Epidermal melanocyte (primary cell): ENCODE data around the gene CRIP1.

Experiments used
- DNase-seq: peaks from one replicate; pipeline ENCODE4 v3.0.0; 2011; ENCODE audit warnings: low spot score; ENCODE audit not compliant: insufficient read length

The CRIP1 gene

GRCh38 chr14:105469456-105470349 is 17.0 kb upstream of the CRIP1 start:
- no peak for DNase-seq

- DNase-seq = no peak
Measured at GRCh38 chr14:105470350-105471296, 16.1 kb upstream of the CRIP1 start.

DNA sequence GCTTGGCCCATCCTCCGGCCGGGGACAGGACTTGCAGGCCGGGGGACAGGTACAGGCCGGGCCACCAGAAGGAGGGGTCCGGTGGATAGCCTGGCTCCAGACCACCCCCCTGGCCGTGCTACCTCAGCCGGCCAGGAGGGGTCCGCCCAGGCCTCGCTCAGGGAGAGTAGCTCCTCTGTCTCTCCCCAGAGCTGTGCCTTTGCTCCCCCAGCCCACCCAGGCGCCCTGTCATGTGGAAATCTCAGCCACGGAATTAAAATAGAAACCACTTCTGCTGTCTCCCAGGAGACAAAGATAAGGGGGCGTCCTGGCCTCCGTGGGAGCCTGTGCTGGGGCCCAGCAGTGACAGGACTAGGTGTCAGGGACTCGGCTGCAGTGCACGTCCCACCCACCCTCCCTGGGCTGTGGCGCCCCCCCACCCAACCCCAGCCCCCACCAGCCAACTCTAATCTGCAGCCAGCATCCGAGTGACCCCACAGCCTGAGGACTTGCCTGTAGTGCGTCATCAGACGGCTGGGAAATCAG is 15.3 kb upstream of the CRIP1 start:
- DNase-seq = no peak

GRCh38 chr14:105471823-105472485 is 14.7 kb upstream of the CRIP1 start:
- no peak for DNase-seq

DNA sequence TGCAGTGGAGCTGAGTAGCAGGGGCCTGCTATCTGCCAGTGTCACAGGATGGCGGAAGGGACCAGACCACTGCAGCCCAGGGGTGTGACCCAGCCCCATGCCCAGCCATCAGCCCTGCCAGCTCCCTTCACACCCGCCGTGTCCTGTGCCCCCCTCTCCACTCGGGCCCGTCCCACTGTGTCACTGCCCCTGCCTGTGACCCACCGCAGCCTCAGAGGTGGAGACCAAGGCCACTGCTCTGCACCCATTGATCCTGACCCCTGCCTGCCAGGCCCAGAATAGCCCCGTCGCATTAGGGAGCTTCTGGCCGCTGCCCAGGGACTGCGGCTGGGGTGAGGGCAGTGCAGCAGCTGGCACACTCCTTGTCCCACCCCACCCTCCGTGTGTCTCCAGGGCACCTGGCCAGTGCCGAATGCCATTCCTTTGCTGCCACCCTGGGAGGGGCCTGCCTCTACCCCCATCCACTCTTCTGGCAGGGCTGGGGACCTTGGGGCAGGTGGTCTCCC is 14.1 kb upstream of the CRIP1 start:
- DNase-seq = no peak

DNA sequence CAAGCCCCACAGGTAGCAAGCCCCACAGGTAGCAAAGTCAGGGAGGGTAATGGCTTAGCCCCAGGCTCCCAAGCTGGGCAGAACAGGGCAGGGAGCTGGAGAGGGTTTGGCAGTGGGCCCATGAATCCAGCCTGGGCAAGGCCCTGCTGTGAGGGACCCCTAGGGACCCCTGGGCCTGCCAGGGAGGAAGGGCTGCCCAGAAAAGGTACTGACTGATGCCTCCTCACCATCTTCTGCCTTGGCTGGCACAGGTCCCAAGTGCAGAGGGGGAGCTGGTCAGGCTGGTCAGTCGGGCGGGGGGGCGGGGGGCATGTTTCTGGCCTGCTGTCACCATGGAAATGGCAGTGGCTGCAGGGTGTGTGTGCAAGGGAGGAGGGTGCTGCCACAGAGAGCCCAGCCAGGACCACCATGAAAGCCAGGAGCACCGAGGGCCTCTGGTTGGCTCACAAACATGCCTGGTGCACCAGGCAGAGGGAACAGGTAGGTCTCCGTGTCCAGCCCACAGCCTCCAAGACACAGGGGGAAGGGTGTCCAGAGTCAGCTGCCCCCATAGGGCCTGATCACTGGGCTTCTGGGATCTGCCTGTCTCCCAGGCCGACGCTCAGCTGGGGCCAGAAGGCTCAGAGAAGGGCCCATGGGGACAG is 13.5 kb upstream of the CRIP1 start:
- DNase-seq = no peak

DNA sequence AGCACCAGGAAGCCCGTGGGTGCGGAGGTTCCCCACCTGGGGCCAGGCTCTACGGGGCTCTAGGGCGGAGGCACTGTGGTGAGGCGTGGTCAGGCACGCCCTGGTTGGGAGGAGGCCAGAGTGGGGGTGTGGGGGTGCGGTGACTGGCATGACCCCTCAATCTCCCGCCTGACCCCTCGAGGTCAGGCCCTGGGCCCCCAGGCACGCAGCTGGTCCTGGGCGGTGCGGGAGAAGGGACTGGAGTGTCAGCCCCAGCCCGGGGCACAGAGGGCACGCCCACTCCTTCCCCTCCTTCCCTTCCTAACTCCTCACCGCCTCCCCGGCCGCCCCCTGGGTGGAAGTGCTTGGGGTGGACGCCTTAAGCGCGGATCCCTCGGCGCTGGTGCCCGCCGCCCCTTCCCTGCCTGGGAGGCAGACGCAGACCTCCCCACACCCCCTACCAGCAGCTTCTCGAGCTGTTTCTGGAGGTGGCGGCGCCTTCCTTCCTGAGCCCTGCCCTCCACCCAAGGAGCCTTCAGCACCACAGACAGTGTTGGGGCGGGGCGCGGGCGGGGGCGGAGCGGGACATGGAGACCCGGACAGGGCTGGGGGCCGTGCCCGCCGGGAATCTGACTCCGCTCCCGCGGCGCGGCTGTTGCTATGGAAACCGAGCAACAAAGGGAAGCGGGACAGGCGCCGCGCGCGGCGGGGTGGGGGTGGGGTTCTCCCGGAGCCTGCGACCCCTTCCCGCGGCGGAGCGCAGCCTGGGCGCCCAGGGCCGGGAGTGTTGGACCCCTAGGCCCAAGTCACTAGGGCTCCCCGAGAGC is 12.8 kb upstream of the CRIP1 start:
- DNase-seq = peak; percentile 88

- DNase-seq = peak; percentile 92
Measured at GRCh38 chr14:105474483-105475268, 12.0 kb upstream of the CRIP1 start, which contains the start of gene CRIP2. TSS of gene CRIP2 (plus strand) at chr14:105474821. CDS start at chr14:105474863, 42 bp downstream.

DNA sequence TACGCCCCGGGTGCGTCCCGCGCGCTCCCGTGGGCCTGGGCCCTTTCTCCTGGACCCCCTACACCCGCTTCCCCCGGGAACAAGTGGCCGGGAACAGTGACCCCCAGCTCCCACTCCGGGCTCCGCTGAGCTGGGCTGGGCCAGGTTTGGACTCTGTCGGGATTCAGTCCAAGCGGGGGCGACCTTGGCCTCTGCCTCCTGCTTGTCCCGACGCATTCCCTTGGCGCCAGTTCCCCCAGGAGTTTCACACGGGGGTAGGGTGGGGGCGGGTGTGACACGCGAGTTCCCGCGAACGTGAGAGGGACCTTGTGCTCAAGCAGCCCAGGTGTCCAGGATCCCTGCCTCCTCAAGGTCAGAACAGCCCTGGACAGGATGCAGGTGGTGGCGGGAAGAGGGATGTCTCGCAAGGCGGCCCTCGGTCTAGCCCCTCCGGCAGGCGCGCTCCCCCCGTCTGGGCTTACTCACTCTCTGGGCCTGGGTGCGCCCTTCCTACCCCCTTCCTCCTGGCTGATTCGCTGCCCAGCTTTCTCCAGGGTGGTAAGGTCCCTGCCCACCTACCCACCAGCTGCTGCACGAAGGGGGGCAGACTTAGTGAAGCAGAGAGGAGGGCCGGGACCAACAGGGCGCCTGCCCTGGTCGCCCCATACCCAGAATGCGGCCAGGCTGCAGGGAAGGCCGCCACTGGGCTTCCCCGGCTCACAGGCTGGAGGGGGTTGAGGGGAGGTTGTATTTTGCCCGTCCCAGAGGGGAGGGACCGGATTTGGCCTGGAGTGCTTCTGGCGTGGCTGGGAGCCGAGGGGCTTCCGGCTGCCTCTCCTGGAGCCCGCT is 11.2 kb upstream of the CRIP1 start:
- DNase-seq = peak; percentile 84

DNA sequence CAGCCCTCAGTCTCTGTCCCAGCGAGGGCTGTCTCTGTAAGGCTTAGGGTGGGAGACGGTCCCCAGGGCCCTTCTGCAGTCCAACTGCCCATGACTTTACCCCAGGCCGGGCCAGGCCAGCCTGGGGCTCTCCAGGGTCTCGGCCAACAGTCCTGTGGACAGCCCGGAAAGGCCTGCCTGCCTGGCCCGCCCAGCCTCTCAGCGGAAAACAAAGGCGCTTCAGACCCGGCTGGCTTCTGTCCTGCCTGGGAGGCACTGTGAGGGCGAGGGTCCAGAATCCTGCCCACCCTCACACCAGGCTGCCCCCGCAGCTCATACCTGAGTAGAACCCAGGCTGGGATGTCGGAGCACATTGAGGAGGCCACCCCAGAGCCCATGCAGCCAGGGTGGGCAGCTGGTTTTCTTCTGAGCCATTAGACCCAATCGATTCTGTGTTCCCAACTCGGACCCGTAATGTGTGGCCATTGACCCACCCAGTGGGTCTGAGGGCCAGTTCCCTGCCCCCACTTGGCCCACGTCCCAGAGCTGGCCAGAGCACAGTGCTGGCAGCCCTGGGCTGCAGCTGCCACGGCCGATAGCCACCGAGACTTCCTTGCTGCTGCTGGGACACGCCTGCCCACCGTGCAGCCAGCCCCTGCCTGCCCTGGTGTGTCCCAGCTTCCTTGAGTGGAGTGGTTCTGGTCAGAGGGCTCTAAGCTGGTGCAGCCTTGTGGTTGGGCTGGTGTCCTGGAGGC is 10.4 kb upstream of the CRIP1 start:
- DNase-seq = peak; percentile 89

DNA sequence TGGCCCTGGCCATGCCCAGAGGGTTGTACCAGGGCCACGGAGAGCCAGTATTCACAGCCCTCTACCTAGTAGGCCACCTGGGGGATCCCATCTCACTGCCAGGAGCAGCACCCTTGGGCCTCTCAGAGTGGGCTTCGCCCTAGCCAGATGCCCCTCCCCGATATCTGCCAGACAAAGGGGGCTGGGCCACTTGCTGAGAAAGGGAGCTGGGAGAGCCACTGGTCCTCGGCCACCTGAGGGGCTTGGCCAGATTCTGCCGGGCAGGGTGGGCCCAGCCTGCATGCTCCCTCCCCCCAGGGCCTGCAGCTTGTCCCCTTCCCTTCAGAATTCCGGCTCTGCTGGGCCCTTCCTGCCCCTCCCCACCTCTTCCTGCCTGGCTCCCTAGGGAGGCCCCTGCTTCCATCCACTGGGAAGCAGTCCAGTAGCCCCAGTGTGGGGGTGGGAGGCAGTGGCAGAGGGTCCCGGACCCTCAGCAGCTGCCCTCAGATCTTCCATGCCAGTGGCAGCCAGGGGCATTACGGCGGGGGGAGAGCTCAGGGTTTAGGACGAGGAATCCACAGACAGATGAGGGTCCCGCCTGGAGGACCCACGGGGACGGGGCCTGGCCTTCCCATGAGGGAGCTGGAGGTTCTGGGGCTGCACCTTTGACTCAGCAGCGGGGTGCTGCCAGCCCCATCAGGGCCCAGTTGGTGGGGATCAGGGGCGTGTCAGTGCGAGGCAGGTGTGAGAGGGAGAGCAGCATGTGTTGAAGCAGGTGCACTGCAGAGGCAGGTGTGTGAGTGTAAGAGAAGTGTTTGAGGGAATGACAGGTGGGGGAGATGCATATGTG is 9.6 kb upstream of the CRIP1 start:
- DNase-seq = no peak

- no peak for DNase-seq
Measured at GRCh38 chr14:105477660-105478397, 8.9 kb upstream of the CRIP1 start.

DNA sequence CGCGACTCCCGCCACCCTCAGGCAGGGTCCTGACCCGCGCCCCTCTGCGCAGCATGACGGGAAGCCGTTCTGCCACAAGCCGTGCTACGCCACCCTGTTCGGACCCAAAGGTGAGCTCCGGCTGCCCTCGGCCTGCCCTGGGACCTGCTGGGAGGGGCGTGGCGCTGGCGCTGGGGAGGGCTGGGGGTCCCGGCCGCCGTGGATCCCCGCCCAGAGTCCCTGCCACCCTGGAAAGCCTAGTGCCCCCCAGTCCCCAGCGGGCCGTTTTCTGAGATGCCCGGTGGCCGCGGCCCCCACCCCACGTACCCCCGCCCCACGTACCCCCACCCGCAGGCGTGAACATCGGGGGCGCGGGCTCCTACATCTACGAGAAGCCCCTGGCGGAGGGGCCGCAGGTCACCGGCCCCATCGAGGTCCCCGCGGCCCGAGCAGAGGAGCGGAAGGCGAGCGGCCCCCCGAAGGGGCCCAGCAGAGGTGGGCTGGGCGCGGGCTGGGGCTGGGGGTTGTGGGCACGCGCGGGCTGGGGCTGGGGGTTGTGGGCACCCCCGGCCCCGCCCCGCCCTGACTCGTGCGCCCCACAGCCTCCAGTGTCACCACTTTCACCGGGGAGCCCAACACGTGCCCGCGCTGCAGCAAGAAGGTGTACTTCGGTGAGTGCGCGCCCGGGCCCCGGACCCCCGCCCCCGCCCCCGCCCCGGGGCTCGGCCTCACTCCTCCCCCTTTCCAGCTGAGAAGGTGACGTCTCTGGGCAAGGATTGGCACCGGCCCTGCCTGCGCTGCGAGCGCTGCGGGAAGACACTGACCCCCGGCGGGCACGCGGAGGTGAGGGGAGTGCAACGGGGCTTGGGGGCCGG is 8.1 kb upstream of the CRIP1 start:
- no peak for DNase-seq

DNA sequence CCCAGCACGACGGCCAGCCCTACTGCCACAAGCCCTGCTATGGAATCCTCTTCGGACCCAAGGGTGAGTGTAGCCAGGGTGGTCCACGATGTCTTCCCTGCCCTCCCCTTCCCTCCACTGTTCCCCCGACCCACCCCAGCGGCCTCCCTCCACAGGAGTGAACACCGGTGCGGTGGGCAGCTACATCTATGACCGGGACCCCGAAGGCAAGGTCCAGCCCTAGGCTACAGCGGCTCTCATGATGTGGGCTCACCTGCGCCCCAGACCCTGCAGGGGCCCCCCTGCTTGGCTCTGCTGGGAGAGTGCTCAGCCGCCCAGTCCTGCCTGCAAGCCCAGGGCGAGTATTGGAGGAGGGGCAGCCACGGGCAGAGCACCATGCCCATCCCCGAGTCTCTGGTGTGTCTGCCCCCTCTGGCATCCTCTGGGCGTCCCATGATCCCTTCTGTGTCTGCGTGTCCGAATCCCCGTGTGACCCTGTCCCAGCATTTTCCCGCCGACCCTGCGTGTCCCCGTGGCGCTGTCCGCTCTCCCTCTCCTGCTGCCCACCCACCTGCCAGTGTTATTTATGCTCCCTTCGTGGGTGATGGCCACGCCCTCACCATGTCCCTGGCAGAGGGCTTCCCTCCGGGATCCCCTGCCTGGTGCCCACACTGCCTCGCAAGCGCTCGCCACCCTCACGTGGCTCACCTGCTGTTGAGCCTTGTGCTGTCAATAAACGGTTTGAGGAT is 7.1 kb upstream of the CRIP1 start:
- no peak for DNase-seq
